ENCODE data around the gene TOM1L2. TPM values are rescaled to one million over a fixed set of nuclear protein-coding genes. Genes with fewer than 3 reads are reported as not detected.

The TOM1L2 gene
- total RNA-seq, 1 donor from 2014 or later: 88.6 TPM

DNA sequence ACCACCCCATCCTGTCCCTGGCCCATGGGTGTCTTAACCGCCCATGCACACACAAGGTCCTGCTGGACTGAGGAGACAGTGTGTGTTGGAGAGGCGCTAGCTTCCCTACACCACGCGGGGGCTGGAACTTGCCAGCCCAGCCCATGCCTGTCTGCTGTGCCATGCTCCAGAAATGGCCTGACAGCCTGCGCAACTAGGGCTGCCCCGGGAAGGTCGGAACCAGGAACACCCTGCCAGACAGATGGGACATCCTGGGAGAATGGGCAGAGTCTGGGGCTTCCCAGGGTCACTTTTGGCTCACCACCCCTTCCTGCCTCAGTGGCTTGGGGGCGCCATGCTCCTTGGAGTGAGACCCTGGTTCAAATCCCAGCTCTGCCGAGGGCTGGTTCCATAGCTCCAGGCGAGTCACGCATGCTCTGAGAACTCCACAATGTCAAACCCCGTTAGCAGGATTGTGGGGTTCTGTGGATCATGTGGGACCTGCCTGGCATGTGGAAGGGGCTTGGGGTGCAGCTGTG, 171.6 kb downstream of the TOM1L2 start:
- peaks cover 0 to 36% of the 10 kb centered on the region in 2 donors for H3K36me3 ChIP-seq
- DNase-seq (ENCODE audit: extremely low spot score in 2 of 2): no peak
- no peak overlapping the region for H3K27ac ChIP-seq
- intact Hi-C loops (cut with DNase I): no loop called here
- no peaks in the 10 kb centered on the region for H3K4me1 ChIP-seq
- no peaks in the 10 kb centered on the region for H3K27me3 ChIP-seq
- H3K9me3 ChIP-seq: no peaks in the 10 kb centered on the region
- no peak overlapping the region for H3K4me3 ChIP-seq
- TF ChIP-seq POLR2A (IDR thresholded peaks at IDR 0.05): no peak
- TF ChIP-seq, protein P1, sequence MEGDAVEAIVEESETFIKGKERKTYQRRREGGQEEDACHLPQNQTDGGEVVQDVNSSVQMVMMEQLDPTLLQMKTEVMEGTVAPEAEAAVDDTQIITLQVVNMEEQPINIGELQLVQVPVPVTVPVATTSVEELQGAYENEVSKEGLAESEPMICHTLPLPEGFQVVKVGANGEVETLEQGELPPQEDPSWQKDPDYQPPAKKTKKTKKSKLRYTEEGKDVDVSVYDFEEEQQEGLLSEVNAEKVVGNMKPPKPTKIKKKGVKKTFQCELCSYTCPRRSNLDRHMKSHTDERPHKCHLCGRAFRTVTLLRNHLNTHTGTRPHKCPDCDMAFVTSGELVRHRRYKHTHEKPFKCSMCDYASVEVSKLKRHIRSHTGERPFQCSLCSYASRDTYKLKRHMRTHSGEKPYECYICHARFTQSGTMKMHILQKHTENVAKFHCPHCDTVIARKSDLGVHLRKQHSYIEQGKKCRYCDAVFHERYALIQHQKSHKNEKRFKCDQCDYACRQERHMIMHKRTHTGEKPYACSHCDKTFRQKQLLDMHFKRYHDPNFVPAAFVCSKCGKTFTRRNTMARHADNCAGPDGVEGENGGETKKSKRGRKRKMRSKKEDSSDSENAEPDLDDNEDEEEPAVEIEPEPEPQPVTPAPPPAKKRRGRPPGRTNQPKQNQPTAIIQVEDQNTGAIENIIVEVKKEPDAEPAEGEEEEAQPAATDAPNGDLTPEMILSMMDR (IDR thresholded peaks at IDR 0.05): no peak

DNA sequence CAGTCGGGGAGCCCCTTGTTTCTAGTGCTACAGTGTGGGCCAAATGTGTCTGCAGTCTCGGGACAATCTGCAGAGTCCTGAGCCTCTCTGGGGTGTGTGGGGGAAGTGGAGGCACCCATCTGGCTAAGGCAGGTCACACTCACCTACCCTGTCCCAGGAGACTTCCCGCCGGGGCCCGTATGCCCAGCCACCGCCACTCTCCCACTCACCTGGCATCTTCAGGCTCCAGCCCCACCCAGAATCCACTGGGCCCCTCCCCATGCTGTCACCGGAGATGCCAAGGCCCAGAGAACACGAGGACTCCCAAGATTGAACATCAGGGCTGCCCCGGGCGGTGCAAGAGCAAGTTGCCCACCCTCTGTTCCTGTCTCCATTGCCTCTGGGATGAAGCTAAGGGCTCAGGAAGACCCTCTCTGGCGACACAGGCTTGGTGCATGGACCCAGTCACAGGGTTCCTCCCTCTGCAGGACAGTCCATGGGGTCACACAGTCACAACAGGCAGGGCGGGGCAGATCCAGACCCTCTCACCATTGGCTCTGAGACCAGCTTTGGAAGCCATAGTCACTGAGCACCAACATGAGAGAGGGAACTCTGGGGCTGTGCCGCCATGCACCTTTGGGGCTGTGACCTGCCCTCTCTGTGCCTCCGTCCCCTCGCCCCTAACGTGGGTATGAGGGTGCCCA, 173.5 kb downstream of the TOM1L2 start:
- no peaks in the 10 kb centered on the region for H3K4me1 ChIP-seq
- no peaks in the 10 kb centered on the region for H3K9me3 ChIP-seq
- intact Hi-C loops (cut with DNase I): no loop called here
- peaks cover 0 to 47% of the 10 kb centered on the region in 2 donors for H3K36me3 ChIP-seq
- DNase-seq (ENCODE audit: extremely low spot score in 2 of 2): no peak
- no peak for TF ChIP-seq POLR2A (IDR thresholded peaks at IDR 0.05)
- no peak for TF ChIP-seq POLR2AphosphoS5 (IDR thresholded peaks at IDR 0.05; ENCODE audit: insufficient read depth in 1 of 2, low read depth in 1 of 2)
- TF ChIP-seq, protein P1 (IDR thresholded peaks at IDR 0.05): no peak
- H3K4me3 ChIP-seq: no peak overlapping the region
- H3K27me3 ChIP-seq: no peaks in the 10 kb centered on the region
- H3K27ac ChIP-seq: no peak overlapping the region

DNA sequence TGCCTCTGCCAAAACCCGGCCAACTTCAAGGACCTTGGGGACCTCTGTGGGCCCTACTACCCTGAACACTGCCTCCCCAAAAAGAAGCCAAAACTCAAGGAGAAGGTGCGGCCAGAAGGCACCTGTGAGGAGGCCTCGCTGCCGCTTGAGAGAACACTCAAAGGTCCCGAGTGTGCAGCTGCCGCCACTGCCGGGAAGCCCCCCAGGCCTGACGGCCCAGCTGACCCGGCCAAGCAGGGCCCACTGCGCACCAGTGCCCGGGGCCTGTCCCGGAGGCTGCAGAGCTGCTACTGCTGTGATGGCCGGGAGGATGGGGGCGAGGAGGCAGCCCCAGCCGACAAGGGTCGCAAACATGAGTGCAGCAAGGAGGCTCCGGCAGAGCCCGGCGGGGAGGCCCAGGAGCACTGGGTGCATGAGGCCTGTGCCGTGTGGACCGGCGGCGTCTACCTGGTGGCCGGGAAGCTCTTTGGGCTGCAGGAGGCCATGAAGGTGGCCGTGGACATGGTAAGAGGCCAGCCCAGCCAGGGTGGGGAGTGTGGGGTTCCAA, 174.1 kb downstream of the TOM1L2 start:
- intact Hi-C loops (cut with DNase I): no loop called here
- H3K9me3 ChIP-seq: no peaks in the 10 kb centered on the region
- H3K4me1 ChIP-seq: peaks cover 4% of the 10 kb centered on the region
- H3K36me3 ChIP-seq: peaks cover 0 to 52% of the 10 kb centered on the region in 2 donors
- H3K27ac ChIP-seq: no peak overlapping the region
- H3K4me3 ChIP-seq: no peak overlapping the region
- no peak for DNase-seq (ENCODE audit: extremely low spot score in 2 of 2)
- no peak for TF ChIP-seq POLR2AphosphoS5 (IDR thresholded peaks at IDR 0.05; ENCODE audit: insufficient read depth in 1 of 2, low read depth in 1 of 2)
- TF ChIP-seq POLR2A (IDR thresholded peaks at IDR 0.05): no peak
- TF ChIP-seq, protein P1 (IDR thresholded peaks at IDR 0.05): no peak
- no peaks in the 10 kb centered on the region for H3K27me3 ChIP-seq

DNA sequence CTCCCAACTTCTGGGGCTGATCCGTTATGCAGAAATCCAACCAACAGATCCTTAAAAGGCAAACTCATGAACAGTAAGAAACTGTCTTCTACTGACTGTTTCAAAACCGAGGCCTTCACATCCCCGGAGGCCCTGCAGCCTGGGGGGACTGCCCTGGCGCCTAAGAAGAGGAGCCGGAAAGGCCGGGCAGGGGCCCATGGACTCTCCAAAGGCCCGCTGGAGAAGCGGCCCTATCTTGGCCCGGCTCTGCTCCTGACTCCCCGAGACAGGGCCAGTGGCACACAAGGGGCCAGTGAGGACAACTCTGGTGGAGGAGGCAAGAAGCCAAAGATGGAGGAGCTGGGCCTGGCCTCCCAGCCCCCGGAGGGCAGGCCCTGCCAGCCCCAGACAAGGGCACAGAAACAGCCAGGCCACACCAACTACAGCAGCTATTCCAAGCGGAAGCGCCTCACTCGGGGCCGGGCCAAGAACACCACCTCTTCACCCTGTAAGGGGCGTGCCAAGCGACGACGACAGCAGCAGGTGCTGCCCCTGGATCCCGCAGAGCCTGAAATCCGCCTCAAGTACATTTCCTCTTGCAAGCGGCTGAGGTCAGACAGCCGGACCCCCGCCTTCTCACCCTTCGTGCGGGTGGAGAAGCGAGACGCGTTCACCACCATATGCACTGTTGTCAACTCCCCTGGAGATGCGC, 174.9 kb downstream of the TOM1L2 start:
- no peak for TF ChIP-seq POLR2AphosphoS5 (IDR thresholded peaks at IDR 0.05; ENCODE audit: insufficient read depth in 1 of 2, low read depth in 1 of 2)
- TF ChIP-seq, protein P1 (IDR thresholded peaks at IDR 0.05): no peak
- no peak for TF ChIP-seq POLR2A (IDR thresholded peaks at IDR 0.05)
- no peaks in the 10 kb centered on the region for H3K9me3 ChIP-seq
- peaks cover 0 to 52% of the 10 kb centered on the region in 2 donors for H3K36me3 ChIP-seq
- peaks cover 12% of the 10 kb centered on the region for H3K4me1 ChIP-seq
- DNase-seq (ENCODE audit: extremely low spot score in 2 of 2): no peak
- no peak overlapping the region for H3K27ac ChIP-seq
- intact Hi-C loops (cut with DNase I): no loop called here
- H3K4me3 ChIP-seq: no peak overlapping the region
- H3K27me3 ChIP-seq: no peaks in the 10 kb centered on the region

DNA sequence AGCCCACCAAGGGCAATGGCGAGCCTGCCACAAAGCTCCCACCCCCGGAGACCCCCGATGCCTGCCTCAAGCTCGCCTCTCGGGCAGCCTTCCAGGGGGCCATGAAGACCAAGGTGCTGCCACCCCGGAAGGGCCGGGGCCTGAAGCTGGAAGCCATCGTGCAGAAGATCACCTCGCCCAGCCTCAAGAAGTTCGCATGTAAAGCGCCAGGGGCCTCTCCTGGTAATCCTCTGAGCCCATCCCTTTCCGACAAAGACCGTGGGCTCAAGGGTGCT, 175.5 kb downstream of the TOM1L2 start:
- Histone ChIP-seq H3K9me3 (no peaks in the 10 kb centered on the region), H3K4me3 (no peak overlapping the region), H3K27me3 (no peaks in the 10 kb centered on the region), H3K4me1 (peaks cover 17% of the 10 kb centered on the region), H3K27ac (no peak overlapping the region), H3K36me3 (peaks cover 0 to 52% of the 10 kb centered on the region in 2 donors)
- DNase-seq (ENCODE audit: extremely low spot score in 2 of 2): no peak
- TF ChIP-seq, protein P1 (IDR thresholded peaks at IDR 0.05): no peak
- TF ChIP-seq POLR2AphosphoS5 (IDR thresholded peaks at IDR 0.05; ENCODE audit: insufficient read depth in 1 of 2, low read depth in 1 of 2) (no peak), POLR2A (IDR thresholded peaks at IDR 0.05) (no peak)
- intact Hi-C loops (cut with DNase I): no loop called here
